ENCODE measurements around the gene GMIP.
"Not testable (repeated sequence)": the region's sequence is repeated elsewhere in the genome, so short reads cannot be mapped to it uniquely, and the experiment has no call there.

Gene GMIP

DNA sequence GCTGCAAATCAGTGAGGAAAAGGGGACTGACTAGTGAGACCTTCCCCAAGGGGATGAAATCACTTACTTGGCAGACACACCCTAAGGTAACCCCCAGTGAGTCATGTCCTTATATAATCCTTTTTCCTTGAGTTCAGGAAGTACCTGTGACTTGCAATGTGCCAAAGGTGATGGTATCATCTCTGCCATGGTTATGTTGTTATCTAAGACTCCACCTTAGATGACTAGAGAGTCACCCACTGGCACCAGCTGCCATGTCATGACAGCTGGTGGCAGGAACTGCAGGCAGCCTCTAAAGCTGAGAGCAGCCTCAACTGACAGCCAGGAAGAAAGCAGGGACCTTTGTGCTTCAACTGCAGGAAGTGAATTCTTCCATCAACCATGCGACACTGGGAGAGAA, 37.4 kb downstream of the GMIP start:
- no peak for DNase-seq (ENCODE audit: low spot score)

GRCh38 chr19:19602713-19603324, 40.6 kb downstream of the GMIP start:
- DNase-seq (ENCODE audit: low spot score): no peak

GRCh38 chr19:19602136-19602712, 41.2 kb downstream of the GMIP start:
- DNase-seq (ENCODE audit: low spot score): no peak

- DNase-seq (ENCODE audit: low spot score): no peak
These were observed 42.6 kb downstream of the GMIP start for GRCh38 chr19:19600793-19601330.

DNA sequence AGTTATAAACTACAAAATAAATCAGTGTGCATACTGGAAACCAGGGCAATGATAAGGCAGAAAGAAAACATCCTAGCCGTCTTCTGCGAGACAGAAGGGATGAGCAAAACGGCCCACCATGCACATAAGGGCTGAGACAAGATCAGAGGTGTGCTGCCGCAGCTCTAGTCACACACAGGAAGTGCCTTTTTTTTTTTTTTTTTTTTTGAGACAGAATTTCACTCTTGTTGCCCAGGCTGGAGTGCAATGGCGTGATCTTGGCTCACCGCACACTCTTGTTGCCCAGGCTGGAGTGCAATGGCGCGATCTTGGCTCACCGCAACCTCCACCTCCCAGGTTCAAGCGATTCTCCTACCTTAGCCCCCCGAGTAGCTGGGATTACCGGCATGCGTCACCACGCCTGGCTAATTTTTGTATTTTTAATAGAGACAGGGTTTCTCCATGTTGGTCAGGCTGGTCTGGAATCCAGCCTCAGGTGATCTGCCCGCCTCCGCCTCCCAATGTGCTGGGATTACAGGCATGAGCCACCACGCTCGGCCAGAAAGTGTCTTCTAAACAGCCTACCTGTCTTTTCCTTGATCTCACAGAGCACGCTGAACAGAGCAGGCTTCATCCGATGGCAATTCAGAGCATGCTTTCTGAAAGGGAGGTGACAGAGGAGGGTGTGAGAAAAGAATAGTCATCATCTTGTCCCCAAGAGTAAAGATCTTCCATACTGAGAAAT, 44.6 kb downstream of the GMIP start:
- not testable (repeated sequence) for DNase-seq (ENCODE audit: low spot score)

GRCh38 chr19:19597809-19598306, 45.6 kb downstream of the GMIP start:
- DNase-seq (ENCODE audit: low spot score): no peak

DNA sequence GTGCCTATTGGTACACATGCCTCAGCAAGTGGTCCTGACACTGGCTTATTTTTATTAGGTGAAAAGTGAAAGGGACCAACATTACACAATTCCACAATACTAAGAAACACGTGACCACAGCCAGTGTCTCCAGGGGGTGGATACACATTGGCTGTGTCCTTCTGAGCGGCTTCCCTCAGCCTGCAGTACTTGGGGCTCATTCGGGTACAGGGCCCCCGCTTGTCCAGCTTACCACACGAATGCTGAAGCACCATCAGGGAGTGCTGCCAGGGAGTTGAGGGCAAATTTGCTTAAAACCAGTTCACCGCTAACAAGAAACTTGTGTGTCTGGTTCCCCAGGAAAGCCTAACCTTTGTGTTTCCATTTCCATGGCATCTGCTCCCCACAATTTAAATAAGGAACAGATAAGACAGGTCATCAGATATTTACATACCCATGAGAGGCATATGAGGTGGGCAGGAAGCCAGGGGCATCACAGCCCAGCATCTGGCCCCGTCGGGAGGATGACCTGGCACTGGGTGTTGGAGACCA, 48.2 kb downstream of the GMIP start:
- DNase-seq (ENCODE audit: low spot score): peak; percentile 63

- no peak for DNase-seq (ENCODE audit: low spot score)
These were observed 49.1 kb downstream of the GMIP start for GRCh38 chr19:19594381-19594780.

GRCh38 chr19:19592690-19593089, 50.8 kb downstream of the GMIP start:
- no peak for DNase-seq (ENCODE audit: low spot score)

- DNase-seq (ENCODE audit: low spot score): peak; percentile 95
These were observed 52.2 kb downstream of the GMIP start for GRCh38 chr19:19591133-19591825.

GRCh38 chr19:19588546-19588945, 54.9 kb downstream of the GMIP start:
- DNase-seq (ENCODE audit: low spot score): no peak

DNA sequence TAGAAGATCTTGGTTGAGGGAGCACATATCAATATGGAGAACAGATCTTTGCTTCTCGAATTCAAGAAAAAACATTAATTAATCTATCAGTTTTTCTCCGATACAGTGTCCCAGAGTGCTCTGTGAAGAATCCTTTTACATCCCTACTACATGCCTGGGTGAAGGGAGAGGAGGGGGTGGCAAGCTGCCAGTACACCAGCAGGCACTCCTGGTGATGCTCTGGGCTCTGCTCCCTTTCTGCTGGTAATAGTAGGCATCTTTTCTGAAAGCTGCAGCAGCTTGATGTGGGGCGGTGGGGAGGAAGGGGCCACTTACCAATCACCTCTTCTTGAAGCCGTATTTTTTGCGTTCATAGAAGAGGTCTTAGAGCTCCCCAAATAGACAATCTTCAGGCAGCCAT, 55.7 kb downstream of the GMIP start:
- no peak for DNase-seq (ENCODE audit: low spot score)

- DNase-seq (ENCODE audit: low spot score): no peak
These were observed 59.1 kb downstream of the GMIP start for GRCh38 chr19:19584356-19584755.

GRCh38 chr19:19582471-19582870, 61.0 kb downstream of the GMIP start:
- no peak for DNase-seq (ENCODE audit: low spot score)

DNA sequence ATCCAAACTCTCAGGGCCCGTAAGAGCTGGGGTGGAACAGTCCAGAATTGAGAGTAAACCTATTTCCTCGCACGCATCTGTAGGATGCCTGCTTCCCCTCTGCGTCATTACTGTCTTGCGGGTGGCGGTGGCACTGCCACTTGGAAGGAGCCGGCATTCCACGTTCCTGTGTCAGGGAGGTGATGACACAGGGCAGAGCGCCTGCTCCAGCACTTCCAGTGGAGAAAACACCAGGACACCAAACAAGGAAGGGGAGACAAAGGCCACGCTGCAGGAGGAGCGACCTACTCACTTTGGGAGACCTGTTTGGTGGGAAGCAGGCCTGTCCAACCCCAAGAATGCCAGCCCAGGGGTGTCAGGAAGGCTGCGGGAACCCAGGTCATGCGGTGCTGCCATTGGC, 62.1 kb downstream of the GMIP start:
- no peak for DNase-seq (ENCODE audit: low spot score)

- DNase-seq (ENCODE audit: low spot score): no peak
These were observed 63.0 kb downstream of the GMIP start for GRCh38 chr19:19580418-19580817.

GRCh38 chr19:19579533-19580361, 63.7 kb downstream of the GMIP start:
- DNase-seq (ENCODE audit: low spot score): no peak

All from GM03348 (cell line).